Activated naive CD8-positive, alpha-beta T cell (primary cell): Measurements from ENCODE around the gene DCP1A.
"Not testable (repeated sequence)": the region's sequence is repeated elsewhere in the genome, so short reads cannot be mapped to it uniquely, and the experiment has no call there.

ENCODE experiments used
- H3K27ac Mint-ChIP-seq: one replicate; pipeline ENCODE4 v1.8.0; 2021; ENCODE audit warnings: mixed read lengths
- H3K27me3 Mint-ChIP-seq: one replicate; pipeline ENCODE4 v1.8.0; 2021; ENCODE audit warnings: mixed read lengths
- H3K36me3 Mint-ChIP-seq: one replicate; pipeline ENCODE4 v1.8.0; 2021; ENCODE audit warnings: mixed read lengths
- H3K4me1 Mint-ChIP-seq: one replicate; pipeline ENCODE4 v1.8.0; 2021; ENCODE audit warnings: low read depth, mixed read lengths
- H3K4me3 Mint-ChIP-seq: one replicate; pipeline ENCODE4 v1.8.0; 2021; ENCODE audit warnings: mild to moderate bottlenecking, mixed read lengths
- H3K9me3 Mint-ChIP-seq: one replicate; pipeline ENCODE4 v1.8.0; 2021; ENCODE audit warnings: low read depth, mixed read lengths

Gene DCP1A

GRCh38 chr3:53346922-53347260, 452 bp downstream of the DCP1A start:
- no peaks in the 10 kb centered on the region for H3K9me3 Mint-ChIP-seq
- H3K27me3 Mint-ChIP-seq = no peaks in the 10 kb centered on the region
- no peaks in the 10 kb centered on the region for H3K36me3 Mint-ChIP-seq
- H3K4me3 Mint-ChIP-seq = peak overlapping the region; percentile 97
- H3K4me1 Mint-ChIP-seq = peaks cover 36% of the 10 kb centered on the region
- H3K27ac Mint-ChIP-seq = peak overlapping the region; percentile 98

- Mint-ChIP-seq H3K36me3 (no peaks in the 10 kb centered on the region), H3K4me3 (peak overlapping the region; percentile 97), H3K27me3 (no peaks in the 10 kb centered on the region), H3K27ac (peak overlapping the region; percentile 98), H3K4me1 (peaks cover 36% of the 10 kb centered on the region), H3K9me3 (no peaks in the 10 kb centered on the region)
Measured at GRCh38 chr3:53346514-53346913, 829 bp downstream of the DCP1A start.

GRCh38 chr3:53342353-53342752, 5.0 kb downstream of the DCP1A start:
- Mint-ChIP-seq H3K27ac (no peak overlapping the region), H3K4me1 (peaks cover 47% of the 10 kb centered on the region), H3K9me3 (no peaks in the 10 kb centered on the region), H3K4me3 (no peak overlapping the region), H3K27me3 (no peaks in the 10 kb centered on the region), H3K36me3 (no peaks in the 10 kb centered on the region)

- no peak overlapping the region for H3K4me3 Mint-ChIP-seq
- H3K36me3 Mint-ChIP-seq = peaks cover 8% of the 10 kb centered on the region
- no peak overlapping the region for H3K27ac Mint-ChIP-seq
- peaks cover 15% of the 10 kb centered on the region for H3K4me1 Mint-ChIP-seq
- H3K9me3 Mint-ChIP-seq = no peaks in the 10 kb centered on the region
- no peaks in the 10 kb centered on the region for H3K27me3 Mint-ChIP-seq
Measured at GRCh38 chr3:53337167-53337940, 10.0 kb downstream of the DCP1A start.

GRCh38 chr3:53334742-53335141, 12.6 kb downstream of the DCP1A start:
- H3K4me3 Mint-ChIP-seq = no peak overlapping the region
- H3K36me3 Mint-ChIP-seq = peaks cover 8% of the 10 kb centered on the region
- no peaks in the 10 kb centered on the region for H3K9me3 Mint-ChIP-seq
- H3K27me3 Mint-ChIP-seq = no peaks in the 10 kb centered on the region
- H3K4me1 Mint-ChIP-seq = peaks cover 17% of the 10 kb centered on the region
- H3K27ac Mint-ChIP-seq = no peak overlapping the region

- Mint-ChIP-seq H3K4me1 (peaks cover 24% of the 10 kb centered on the region), H3K9me3 (no peaks in the 10 kb centered on the region), H3K27ac (no peak overlapping the region), H3K36me3 (peaks cover 8% of the 10 kb centered on the region), H3K27me3 (no peaks in the 10 kb centered on the region), H3K4me3 (no peak overlapping the region)
Measured at GRCh38 chr3:53331871-53332270, 15.5 kb downstream of the DCP1A start.

GRCh38 chr3:53329897-53330296, 17.4 kb downstream of the DCP1A start:
- peak overlapping the region; percentile 41 for H3K27ac Mint-ChIP-seq
- no peak overlapping the region for H3K4me3 Mint-ChIP-seq
- peaks cover 6% of the 10 kb centered on the region for H3K36me3 Mint-ChIP-seq

GRCh38 chr3:53328746-53329145, 18.6 kb downstream of the DCP1A start:
- no peaks in the 10 kb centered on the region for H3K9me3 Mint-ChIP-seq
- H3K27ac Mint-ChIP-seq = peak overlapping the region; percentile 83
- no peak overlapping the region for H3K4me3 Mint-ChIP-seq
- peaks cover under 1% of the 10 kb centered on the region for H3K36me3 Mint-ChIP-seq
- no peaks in the 10 kb centered on the region for H3K27me3 Mint-ChIP-seq
- peaks cover 37% of the 10 kb centered on the region for H3K4me1 Mint-ChIP-seq

More at GRCh38 chr3:53329897-53330296, 17.4 kb downstream of the DCP1A start:
- peaks cover 35% of the 10 kb centered on the region for H3K4me1 Mint-ChIP-seq
- no peaks in the 10 kb centered on the region for H3K9me3 Mint-ChIP-seq
- no peaks in the 10 kb centered on the region for H3K27me3 Mint-ChIP-seq

GRCh38 chr3:53327986-53328385, 19.4 kb downstream of the DCP1A start:
- not testable (repeated sequence) for H3K27ac Mint-ChIP-seq, H3K36me3 Mint-ChIP-seq, H3K4me3 Mint-ChIP-seq, H3K27me3 Mint-ChIP-seq, H3K9me3 Mint-ChIP-seq
- H3K4me1 Mint-ChIP-seq = peaks cover 37% of the 10 kb centered on the region

- H3K36me3 Mint-ChIP-seq = no peaks in the 10 kb centered on the region
Measured at GRCh38 chr3:53324105-53324504, 23.2 kb downstream of the DCP1A start.

GRCh38 chr3:53320697-53321096, 26.6 kb downstream of the DCP1A start:
- H3K27me3 Mint-ChIP-seq = no peaks in the 10 kb centered on the region
- no peak overlapping the region for H3K4me3 Mint-ChIP-seq
- H3K36me3 Mint-ChIP-seq = peaks cover 2% of the 10 kb centered on the region
- no peaks in the 10 kb centered on the region for H3K9me3 Mint-ChIP-seq
- no peak overlapping the region for H3K27ac Mint-ChIP-seq
- peaks cover 12% of the 10 kb centered on the region for H3K4me1 Mint-ChIP-seq

More at GRCh38 chr3:53324105-53324504, 23.2 kb downstream of the DCP1A start:
- H3K4me3 Mint-ChIP-seq = no peak overlapping the region
- peaks cover 26% of the 10 kb centered on the region for H3K4me1 Mint-ChIP-seq
- no peaks in the 10 kb centered on the region for H3K27me3 Mint-ChIP-seq
- H3K9me3 Mint-ChIP-seq = no peaks in the 10 kb centered on the region
- H3K27ac Mint-ChIP-seq = no peak overlapping the region

- H3K4me1 Mint-ChIP-seq = peaks cover 2% of the 10 kb centered on the region
- H3K4me3 Mint-ChIP-seq = no peak overlapping the region
- no peaks in the 10 kb centered on the region for H3K27me3 Mint-ChIP-seq
- H3K36me3 Mint-ChIP-seq = peaks cover 2% of the 10 kb centered on the region
- H3K27ac Mint-ChIP-seq = no peak overlapping the region
- H3K9me3 Mint-ChIP-seq = no peaks in the 10 kb centered on the region
Measured at GRCh38 chr3:53318522-53318921, 28.8 kb downstream of the DCP1A start.

- Mint-ChIP-seq H3K4me3 (no peak overlapping the region), H3K36me3 (peaks cover 6% of the 10 kb centered on the region), H3K9me3 (no peaks in the 10 kb centered on the region), H3K27me3 (no peaks in the 10 kb centered on the region), H3K27ac (no peak overlapping the region), H3K4me1 (no peaks in the 10 kb centered on the region)
Measured at GRCh38 chr3:53312832-53313231, 34.5 kb downstream of the DCP1A start.

- no peak overlapping the region for H3K4me3 Mint-ChIP-seq
- H3K9me3 Mint-ChIP-seq = no peaks in the 10 kb centered on the region
- no peaks in the 10 kb centered on the region for H3K4me1 Mint-ChIP-seq
- peak overlapping the region; percentile 58 for H3K27ac Mint-ChIP-seq
- H3K36me3 Mint-ChIP-seq = peaks cover 6% of the 10 kb centered on the region
- no peaks in the 10 kb centered on the region for H3K27me3 Mint-ChIP-seq
Measured at GRCh38 chr3:53311882-53312281, 35.5 kb downstream of the DCP1A start.

- Mint-ChIP-seq H3K27ac (peak overlapping the region; percentile 29), H3K9me3 (no peaks in the 10 kb centered on the region), H3K27me3 (no peaks in the 10 kb centered on the region), H3K36me3 (peaks cover 2% of the 10 kb centered on the region), H3K4me1 (no peaks in the 10 kb centered on the region), H3K4me3 (no peak overlapping the region)
Measured at GRCh38 chr3:53303957-53304356, 43.4 kb downstream of the DCP1A start.

GRCh38 chr3:53303549-53303948, 43.8 kb downstream of the DCP1A start:
- H3K9me3 Mint-ChIP-seq = no peaks in the 10 kb centered on the region
- H3K36me3 Mint-ChIP-seq = peaks cover 2% of the 10 kb centered on the region
- no peaks in the 10 kb centered on the region for H3K4me1 Mint-ChIP-seq
- H3K27ac Mint-ChIP-seq = peak overlapping the region; percentile 29
- H3K4me3 Mint-ChIP-seq = no peak overlapping the region
- no peaks in the 10 kb centered on the region for H3K27me3 Mint-ChIP-seq
